ENCODE measurements around the gene LRRC15. TPM values are rescaled to one million over a fixed set of nuclear protein-coding genes. Genes with fewer than 3 reads are reported as not detected.

LRRC15 gene
- total and polyA plus RNA-seq, 2 experiments from 2014 or later: 0.05 to 0.14 TPM

DNA sequence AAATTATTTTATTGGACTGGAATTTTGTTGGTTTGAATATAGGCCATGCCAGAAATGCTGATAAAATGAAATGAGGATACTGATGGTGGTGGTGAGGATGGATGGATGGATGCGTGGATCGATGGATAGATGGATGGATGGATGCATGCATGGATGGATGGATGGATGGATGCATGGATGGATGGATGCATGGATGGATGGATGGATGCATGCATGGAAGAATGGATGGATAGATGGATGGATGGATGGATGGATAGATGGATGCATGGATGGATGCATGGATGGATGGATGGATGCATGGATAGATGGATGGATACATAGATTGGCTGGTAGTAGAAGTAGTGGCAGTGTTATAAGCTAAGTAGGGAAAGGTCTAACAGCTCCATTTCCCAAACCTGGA lies 58.5 kb downstream of the LRRC15 start:
- H3K27me3 ChIP-seq (ENCODE audit: insufficient read depth): peaks cover 10% of the 10 kb centered on the region; the same call in 1 of the 2 replicates
- no peak overlapping the region for H3K4me3 ChIP-seq
- Mint-ChIP-seq H3K4me1 (peaks cover 48% of the 10 kb centered on the region), H3K4me3 (no peak overlapping the region), H3K27me3 (ENCODE audit: insufficient read depth, low read depth, poor library complexity) (peaks cover 26% of the 10 kb centered on the region), H3K9me3 (no peaks in the 10 kb centered on the region), H3K36me3 (ENCODE audit: low read depth) (no peaks in the 10 kb centered on the region), H3K27ac (no peak overlapping the region)
- H3K4me2 ChIP-seq: no peak overlapping the region
- peaks cover 41% of the 10 kb centered on the region for H3K4me1 ChIP-seq (ENCODE audit: insufficient read depth)
- H2AFZ ChIP-seq: no peak overlapping the region
- H4K20me1 ChIP-seq (replicated peaks; ENCODE audit: insufficient read depth): no peaks in the 10 kb centered on the region
- ATAC-seq: no peak
- H3K27ac ChIP-seq (ENCODE audit: low read depth): no peak overlapping the region
- H3F3A ChIP-seq (replicated peaks; ENCODE audit: low read depth): peaks cover 4% of the 10 kb centered on the region; the same call in 1 of the 2 replicates
- H3K9me2 ChIP-seq (ENCODE audit: insufficient read depth): no peaks in the 10 kb centered on the region
- TF ChIP-seq STAT1 (IDR thresholded peaks at IDR 0.05; ENCODE audit: unreplicated experiment) (no peak), ETS1 (IDR thresholded peaks at IDR 0.05) (no peak), POLR2AphosphoS5 (IDR thresholded peaks at IDR 0.05; ENCODE audit: low read depth) (no peak), ZNF114 (CRISPR knock-in tag; IDR thresholded peaks at IDR 0.05) (no peak), REST (IDR thresholded peaks at IDR 0.05; ENCODE audit: unreplicated experiment) (no peak), NANOG (IDR thresholded peaks at IDR 0.05; ENCODE audit: borderline replicate concordance) (no peak)
- TF ChIP-seq, protein P1, sequence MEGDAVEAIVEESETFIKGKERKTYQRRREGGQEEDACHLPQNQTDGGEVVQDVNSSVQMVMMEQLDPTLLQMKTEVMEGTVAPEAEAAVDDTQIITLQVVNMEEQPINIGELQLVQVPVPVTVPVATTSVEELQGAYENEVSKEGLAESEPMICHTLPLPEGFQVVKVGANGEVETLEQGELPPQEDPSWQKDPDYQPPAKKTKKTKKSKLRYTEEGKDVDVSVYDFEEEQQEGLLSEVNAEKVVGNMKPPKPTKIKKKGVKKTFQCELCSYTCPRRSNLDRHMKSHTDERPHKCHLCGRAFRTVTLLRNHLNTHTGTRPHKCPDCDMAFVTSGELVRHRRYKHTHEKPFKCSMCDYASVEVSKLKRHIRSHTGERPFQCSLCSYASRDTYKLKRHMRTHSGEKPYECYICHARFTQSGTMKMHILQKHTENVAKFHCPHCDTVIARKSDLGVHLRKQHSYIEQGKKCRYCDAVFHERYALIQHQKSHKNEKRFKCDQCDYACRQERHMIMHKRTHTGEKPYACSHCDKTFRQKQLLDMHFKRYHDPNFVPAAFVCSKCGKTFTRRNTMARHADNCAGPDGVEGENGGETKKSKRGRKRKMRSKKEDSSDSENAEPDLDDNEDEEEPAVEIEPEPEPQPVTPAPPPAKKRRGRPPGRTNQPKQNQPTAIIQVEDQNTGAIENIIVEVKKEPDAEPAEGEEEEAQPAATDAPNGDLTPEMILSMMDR (conservative IDR thresholded peaks at IDR 0.05; ENCODE audit: low read depth in 2 of 2): no peak
- TF ChIP-seq, protein P2, sequence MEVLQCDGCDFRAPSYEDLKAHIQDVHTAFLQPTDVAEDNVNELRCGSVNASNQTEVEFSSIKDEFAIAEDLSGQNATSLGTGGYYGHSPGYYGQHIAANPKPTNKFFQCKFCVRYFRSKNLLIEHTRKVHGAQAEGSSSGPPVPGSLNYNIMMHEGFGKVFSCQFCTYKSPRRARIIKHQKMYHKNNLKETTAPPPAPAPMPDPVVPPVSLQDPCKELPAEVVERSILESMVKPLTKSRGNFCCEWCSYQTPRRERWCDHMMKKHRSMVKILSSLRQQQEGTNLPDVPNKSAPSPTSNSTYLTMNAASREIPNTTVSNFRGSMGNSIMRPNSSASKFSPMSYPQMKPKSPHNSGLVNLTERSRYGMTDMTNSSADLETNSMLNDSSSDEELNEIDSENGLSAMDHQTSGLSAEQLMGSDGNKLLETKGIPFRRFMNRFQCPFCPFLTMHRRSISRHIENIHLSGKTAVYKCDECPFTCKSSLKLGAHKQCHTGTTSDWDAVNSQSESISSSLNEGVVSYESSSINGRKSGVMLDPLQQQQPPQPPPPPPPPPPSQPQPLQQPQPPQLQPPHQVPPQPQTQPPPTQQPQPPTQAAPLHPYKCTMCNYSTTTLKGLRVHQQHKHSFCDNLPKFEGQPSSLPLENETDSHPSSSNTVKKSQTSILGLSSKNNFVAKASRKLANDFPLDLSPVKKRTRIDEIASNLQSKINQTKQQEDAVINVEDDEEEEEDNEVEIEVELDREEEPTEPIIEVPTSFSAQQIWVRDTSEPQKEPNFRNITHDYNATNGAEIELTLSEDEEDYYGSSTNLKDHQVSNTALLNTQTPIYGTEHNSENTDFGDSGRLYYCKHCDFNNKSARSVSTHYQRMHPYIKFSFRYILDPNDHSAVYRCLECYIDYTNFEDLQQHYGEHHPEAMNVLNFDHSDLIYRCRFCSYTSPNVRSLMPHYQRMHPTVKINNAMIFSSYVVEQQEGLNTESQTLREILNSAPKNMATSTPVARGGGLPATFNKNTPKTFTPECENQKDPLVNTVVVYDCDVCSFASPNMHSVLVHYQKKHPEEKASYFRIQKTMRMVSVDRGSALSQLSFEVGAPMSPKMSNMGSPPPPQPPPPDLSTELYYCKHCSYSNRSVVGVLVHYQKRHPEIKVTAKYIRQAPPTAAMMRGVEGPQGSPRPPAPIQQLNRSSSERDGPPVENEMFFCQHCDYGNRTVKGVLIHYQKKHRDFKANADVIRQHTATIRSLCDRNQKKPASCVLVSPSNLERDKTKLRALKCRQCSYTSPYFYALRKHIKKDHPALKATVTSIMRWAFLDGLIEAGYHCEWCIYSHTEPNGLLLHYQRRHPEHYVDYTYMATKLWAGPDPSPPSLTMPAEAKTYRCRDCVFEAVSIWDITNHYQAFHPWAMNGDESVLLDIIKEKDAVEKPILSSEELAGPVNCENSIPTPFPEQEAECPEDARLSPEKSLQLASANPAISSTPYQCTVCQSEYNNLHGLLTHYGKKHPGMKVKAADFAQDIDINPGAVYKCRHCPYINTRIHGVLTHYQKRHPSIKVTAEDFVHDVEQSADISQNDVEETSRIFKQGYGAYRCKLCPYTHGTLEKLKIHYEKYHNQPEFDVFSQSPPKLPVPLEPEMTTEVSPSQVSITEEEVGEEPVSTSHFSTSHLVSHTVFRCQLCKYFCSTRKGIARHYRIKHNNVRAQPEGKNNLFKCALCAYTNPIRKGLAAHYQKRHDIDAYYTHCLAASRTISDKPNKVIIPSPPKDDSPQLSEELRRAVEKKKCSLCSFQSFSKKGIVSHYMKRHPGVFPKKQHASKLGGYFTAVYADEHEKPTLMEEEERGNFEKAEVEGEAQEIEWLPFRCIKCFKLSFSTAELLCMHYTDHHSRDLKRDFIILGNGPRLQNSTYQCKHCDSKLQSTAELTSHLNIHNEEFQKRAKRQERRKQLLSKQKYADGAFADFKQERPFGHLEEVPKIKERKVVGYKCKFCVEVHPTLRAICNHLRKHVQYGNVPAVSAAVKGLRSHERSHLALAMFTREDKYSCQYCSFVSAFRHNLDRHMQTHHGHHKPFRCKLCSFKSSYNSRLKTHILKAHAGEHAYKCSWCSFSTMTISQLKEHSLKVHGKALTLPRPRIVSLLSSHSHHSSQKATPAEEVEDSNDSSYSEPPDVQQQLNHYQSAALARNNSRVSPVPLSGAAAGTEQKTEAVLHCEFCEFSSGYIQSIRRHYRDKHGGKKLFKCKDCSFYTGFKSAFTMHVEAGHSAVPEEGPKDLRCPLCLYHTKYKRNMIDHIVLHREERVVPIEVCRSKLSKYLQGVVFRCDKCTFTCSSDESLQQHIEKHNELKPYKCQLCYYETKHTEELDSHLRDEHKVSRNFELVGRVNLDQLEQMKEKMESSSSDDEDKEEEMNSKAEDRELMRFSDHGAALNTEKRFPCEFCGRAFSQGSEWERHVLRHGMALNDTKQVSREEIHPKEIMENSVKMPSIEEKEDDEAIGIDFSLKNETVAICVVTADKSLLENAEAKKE (CRISPR knock-in tag; IDR thresholded peaks at IDR 0.05): no peak
- no peaks in the 10 kb centered on the region for H3K36me3 ChIP-seq (ENCODE audit: insufficient read depth)
- no peaks in the 10 kb centered on the region for H3K79me2 ChIP-seq (replicated peaks; ENCODE audit: insufficient read depth)
- DNase-seq (ENCODE audit: low spot score): no peak
